ENCODE measurements around the gene PTPN14.

The PTPN14 gene

DNA sequence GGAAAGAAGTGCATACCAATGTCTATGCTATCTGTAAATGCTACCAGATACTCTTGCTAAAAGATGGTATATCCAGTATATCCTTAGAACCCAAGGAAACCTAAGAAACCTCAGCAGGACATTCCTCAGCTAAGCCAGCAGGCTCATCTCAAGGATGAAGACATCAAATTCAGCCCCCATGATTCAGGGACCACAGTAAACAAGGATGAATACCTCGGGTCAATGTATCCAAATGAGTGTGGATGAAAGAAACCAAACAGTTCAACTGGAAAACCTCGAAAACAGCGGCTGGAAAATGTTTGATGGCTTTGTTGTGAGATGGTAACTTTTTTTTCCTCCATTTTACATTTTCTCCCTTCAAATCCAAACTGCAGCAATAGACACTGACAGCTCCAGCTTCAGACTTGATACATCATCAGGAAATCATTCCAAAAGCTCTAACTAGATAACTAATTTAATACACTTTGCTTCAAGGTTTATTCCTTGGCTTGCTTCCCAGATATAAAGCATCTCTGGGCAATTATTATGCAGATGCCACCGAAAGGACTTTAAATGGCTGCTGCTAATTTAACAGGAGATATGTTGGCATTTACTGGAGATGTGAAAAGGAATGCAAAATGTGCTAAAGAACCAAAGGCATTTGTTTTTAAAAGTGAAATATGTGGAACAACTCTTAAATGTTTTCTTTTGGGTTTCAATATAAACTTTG is 196.8 kb downstream of the PTPN14 start:
- DNase-seq: no peak

DNA sequence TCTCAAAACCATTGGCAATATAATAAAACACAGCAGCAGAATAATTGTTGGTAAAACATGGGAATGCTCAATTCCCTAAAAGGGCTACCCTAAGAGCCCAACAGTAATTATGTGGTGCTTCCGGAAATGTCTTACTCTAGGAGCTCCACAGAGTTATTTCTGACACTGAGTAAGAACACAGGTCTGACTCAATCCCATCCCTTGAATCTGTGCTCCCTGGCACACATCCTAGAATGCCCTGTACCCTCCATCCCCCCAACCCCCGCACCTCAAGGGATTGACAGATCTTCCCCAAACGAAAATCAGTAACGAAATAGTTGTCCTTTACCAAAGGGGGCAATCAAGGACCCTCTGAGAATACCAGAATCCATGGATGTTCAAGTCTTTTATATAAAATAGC is 198.6 kb downstream of the PTPN14 start:
- DNase-seq: no peak

DNA sequence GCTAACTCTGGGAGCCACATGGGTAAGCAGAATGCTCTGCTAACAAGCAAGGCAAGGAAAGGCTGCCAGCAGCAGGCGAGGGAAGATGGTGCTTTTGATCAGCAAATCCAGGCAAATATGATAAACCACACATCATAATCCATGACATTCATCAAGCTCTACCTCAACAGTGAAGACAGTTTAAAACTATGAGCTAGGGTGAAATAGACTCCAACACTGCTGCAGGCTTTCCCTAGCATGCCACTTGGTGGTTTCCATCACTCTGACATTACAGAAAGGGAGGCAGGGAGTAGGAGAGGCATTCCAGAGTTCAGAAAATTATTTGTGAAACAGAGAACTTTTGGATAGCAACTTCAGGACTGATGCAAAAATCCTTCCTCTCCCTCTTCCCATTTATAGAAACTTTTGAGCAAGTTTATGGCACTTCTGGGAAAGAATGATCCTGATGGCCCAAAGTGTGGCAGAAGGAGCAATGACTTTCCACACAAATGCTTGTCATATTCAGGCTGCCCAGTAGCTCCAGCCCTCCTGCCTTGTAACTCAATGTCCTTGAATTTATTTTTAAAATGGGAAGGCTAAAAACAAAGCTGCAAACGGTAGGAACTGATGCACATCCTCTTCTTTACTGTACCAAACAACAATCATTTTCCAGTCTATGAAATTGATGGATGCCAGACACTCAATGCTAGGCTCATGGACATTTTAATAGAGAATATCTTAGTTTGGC is 199.7 kb downstream of the PTPN14 start:
- no peak for DNase-seq

DNA sequence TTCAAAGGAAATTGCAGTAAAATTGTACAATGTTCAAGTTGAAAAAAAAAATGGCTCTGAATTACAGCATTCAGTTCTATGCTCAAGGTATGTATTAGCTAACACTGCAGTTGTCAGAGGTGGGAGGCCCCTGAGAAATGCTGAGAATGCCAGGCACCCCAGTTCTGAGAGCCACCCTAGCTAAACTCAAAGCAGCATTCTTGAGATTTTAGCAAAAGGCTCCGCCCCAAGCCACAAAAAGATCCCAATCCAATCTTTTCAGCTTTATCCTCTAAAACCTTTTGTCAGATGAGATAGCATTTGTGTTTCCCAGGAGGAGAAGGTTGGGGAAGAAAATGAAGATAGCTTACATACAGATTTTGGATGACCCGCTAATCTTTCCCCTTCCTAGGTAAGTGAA is 201.6 kb downstream of the PTPN14 start:
- no peak for DNase-seq

DNA sequence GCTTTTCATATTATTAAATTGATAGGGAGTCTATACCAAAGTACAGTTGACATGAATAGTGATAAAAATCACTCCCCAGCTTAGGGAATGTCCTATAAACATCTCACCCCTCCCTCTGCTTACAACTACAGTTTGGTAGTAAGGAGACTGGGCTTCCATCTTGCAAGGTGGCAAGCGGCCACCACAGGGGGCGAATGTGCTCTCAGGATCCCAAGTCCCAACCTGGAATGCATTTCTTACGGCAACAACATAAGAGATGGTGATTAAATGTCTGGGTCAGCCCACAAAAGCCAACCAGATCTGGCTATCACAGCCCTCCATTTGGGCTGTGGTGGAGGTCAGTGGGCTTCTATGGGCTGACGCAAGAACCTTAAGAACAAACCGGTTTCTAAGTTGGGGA is 202.4 kb downstream of the PTPN14 start:
- DNase-seq: no peak

DNA sequence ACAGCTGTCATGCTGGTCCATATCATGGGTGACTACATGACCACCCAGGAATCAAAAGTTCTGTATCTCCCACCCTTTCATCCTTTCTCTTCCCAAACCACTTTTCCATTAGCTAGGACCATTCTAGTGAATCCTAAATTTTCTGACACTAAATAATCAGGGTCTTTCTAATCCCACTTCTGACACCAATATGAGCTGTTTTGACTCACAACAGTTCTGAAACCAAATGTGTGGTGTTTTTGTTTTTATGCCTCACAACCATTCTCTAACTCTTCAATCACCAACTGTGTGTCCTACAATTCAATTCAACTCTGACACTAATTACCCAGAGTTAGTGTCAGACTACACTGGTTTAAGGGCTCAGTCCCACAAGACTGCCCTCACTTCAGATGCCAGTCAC is 206.5 kb downstream of the PTPN14 start:
- no peak for DNase-seq

DNA sequence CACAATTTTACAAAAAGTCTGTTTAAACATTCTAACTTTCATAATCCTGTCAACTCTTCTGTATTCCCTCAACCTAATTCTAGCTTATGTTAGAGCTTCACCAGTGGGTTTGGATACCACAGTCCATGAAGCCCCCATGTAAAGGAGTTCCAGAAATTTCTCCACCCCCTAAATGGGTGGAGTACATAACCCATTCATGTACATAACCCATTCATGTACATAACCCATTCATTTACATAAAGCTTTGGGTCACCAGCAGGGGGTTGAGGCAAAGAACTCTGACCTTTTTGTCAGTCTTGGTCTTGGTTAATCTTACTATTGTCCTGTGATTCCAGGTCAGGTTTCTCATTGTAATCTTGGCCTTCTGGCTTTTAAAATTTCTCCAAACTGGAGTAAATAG is 208.9 kb downstream of the PTPN14 start:
- DNase-seq: no peak

DNA sequence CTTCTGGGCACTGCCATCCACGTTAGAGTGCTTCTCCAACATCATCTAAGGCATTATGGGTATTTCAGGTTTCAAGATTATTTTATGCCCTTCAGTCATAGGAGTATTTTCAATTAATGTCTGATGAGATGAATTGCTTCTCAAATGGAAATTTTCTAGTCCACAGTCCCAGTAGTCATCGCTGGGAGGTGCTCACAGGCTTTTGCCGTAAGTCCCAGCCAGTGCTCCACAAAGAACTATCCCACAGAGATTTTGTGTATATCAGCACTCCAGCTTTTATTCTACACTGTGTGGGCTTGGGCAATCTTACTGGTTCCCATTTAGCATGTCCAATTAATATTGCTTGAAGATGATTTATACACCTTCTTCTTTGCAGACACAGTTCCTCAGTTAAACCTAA is 209.5 kb downstream of the PTPN14 start:
- DNase-seq: no peak

DNA sequence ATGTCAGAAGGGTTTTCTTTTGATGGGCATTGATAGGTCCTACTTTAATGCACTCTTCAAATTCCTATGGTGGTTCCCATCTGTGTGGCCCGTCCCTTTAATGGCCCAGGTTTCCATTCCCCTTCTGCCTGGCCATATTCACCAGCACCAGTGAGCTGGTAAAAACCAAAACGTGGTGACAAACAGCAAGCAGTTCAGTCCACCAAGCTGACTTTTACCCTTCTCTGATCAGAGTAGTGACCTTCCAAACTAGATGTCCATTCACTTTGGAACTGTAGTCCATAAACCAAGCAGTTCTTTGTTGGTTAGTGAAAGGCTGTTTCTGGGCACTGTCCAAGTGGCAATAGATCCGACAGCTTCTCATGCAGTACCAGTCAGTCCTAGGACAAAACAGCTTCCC is 209.9 kb downstream of the PTPN14 start:
- no peak for DNase-seq

DNA sequence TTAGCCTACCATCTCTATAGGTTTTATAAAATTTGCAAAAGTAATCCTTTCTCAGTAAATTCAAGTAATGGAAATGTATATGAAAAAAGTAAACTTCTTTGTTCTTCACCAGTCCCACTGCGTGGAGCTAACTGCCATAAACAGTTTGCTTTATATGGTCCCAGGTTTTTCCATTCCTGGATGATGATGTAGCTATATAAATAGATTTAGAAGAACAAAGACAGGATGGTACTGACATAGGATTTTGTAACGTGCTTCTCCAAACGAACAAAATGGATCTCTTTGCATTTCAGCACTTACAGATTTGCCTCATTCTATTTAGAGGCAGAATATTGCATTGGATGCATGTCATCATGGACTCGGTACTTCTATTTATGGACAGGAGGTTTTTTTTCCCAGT is 213.2 kb downstream of the PTPN14 start:
- no peak for DNase-seq

DNA sequence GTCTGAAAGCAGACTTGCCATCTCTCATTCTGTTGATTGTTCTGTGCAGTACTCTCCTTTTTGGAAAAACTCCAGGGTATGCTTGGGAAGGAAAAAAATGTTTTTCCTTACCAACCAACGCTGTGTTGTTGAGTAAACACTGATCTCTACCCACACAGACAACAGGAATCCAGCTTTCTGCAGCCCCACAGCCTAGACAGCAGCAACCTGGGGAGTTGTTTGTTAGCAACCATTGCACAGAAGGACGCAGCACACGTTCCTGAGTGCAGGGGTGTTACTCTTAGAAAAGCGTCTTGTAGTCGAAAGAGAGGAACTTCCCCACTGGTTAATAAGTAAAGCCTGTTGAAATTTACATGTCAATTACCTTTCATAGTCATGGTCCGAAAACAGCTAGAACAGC is 213.9 kb downstream of the PTPN14 start:
- DNase-seq: no peak

DNA sequence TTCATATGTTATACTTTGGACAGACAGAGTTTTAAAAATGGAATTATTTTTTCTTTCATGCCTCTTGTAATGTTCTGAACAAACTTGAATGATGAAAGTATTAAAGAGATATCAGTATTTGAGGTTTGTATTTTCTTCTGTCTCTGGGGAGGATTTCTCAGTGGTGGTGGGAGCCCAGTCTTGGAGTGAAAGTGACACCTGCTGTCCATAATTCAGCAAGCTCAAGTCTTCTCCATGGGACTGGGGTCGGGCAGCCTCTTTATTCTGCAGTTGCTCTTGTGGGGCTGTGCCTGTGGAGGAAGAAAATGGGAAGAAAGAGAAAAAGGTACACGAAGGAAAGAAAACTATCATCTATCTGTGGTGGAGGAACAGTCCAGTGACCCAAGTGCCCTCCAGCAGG is 214.4 kb downstream of the PTPN14 start:
- DNase-seq: no peak

DNA sequence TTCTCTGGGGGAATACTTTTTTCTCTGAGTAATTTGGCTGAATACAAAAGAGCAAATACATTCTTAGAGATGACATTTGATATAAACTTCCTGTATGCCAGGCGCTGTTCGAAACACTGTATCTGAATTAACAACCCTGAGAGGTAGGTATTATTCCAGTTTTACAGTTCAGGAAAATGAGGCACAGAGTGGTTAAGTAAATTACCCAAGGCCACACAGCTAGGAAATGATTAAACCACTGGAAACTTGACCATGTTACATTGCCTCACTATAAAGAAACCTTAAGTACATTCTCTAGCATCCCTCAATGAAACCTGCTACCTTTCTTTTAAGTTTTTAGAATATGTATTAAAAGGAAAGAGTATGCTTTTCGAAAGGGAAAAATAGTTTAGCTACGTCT is 215.8 kb downstream of the PTPN14 start:
- DNase-seq: no peak

DNA sequence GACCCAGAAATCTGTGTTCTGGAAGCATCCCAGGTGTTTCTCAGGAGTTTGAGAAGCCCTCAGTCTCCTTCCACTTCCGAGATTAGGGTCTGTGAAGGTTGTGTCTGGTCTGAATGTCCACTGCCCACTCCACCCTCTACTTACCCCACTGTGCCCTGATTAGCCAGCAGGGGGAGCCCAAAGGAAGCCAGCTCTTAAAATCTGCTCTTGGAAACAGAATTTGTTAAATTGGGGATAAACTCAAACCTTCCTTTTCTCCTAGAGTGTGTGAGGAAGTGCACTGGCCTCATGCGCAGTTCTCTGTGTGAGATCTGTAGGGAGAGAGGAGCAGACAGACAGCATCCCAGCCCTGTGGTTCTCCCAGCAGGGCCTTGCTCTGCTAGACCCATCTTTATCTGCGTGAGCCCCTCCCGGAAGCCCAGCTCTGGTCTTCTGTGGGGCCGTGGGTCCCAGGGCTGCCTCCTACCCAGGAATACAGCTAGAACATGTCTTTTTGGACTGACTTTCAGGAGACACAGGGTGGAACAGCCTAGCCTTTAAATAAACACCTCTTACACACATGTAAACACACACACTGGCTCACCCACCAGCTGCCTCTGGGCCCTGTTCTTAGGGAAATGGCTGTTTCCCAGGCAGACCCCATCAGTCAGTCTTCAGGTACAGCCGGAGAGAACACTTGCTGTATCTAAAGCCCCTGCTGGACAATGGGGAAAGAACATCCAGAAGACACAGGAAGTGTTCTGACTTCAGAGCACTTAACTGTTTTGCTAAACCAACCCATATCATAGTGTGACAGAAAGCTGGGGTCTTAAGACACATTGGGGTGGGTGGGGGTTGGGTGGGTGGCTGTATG is 218.2 kb downstream of the PTPN14 start:
- DNase-seq: peak; percentile 14 to 26

DNA sequence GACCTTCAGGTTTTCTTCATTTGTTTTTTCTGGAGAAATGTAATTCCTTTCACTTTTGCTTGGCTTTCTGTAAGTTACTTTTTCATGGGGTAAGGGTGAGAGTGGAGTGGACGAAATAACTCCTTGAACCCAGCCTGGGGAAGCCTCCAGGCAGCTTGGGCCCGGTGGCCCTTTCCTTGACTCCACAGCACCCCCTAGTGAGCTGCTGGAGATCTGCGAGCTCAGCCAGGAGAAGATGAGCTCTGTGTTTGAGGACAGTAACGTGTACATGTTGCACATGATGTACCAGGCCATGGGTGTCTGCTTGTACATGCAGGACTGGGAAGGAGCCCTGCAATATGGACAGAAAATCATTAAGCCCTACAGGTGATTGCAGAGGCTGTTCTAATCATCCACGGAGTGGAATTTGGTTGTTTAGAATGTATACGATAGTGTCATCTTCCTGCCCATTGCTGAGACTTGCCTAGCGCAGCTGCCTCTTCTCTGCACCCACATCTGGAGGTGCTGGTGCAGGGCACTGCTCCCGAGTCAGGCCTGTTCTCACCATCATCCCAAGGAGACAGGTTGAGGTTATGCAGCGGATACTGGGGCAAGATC is 219.5 kb downstream of the PTPN14 start:
- DNase-seq: peak; percentile 41 to 52

DNA sequence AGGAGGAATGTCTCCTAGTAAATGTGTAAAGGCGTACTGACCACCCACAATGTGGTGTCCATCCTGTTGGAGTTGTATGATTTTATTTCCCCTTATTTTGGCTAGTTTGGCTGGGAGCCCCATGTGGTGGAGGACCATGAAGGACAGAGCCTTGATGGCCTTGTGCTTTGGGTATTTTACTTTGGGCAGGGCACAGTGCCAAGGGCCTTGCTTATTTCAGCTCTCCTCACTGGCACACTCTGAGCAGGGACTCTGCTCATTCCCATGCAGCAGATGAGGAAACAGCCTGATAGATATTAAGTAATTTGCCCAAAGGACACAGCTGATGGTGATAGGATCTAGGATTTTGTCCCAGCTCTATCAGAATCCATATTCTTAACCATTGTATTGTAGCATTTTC is 220.2 kb downstream of the PTPN14 start:
- no peak for DNase-seq

DNA sequence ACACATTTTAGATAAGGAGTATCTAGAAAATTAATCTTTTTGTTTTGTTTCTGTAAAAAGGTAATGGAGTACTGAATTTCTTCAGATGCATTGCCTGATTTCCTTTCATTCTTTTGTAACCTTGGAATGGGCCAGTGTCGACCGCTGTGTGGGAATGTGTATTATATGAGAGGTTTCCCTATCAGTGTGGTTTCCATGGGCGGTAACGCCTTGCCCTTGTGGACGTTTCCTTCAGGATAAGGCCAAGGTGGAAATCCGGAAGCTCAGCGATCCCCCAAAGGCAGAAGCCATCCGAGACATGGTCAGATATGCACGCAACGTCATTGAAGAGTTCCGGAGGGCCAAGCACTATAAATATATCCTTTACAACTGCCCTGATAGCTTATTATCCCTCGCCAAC is 220.7 kb downstream of the PTPN14 start:
- DNase-seq: no peak

DNA sequence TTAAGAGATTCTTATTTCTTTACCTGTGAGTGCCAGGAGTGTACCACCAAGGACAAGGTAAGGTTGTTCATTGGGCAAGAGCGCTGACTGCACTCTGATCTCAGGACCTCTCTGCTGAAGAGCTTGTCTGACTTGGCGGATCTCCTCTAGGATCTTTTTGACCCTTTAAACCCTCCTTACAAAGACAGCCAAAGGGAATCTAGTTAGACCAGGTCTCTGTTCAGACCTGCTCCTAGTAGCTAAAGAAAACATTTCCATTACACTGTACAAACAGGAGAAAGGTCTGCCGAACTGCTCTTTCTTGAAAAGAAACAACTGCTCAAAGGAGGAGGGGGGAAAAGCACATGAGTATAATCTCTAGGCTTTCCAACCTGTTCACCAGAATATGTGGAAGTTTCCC is 221.2 kb downstream of the PTPN14 start:
- DNase-seq: no peak

DNA sequence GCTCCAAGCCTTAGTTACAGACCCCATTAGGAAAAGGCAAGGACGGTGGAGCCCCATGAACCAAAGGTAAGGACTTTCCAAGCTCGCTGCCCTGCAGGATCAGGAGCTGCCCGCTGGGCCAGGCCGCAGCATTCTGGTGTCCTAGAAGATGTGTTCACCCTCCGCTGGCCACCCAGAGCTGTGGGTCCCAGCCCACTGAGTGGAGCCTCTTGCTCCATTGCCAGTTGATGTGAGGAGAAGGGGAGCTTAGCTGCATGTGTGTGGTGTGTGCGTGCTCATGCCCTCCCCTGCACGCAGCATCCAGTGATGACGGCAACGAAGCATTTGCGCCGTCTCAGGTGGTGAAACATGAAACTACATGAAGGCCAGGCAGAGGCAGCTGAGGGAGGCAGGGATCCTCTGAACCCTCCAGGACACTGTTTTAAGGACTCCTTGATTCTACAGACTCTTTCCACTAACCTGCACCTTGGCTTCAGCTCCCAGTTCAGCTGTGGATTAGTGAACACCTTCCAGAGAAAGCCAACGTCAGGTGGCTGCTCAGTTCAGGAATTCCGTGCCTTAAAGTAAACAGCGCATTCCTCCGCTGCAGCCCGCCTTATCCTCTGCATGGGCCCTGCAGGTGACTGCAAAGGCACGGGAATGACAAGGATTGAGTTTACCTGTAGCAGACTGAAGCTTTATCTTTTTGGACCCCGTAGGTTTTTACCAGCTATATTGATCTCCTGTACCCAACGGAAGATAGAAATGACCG is 221.8 kb downstream of the PTPN14 start:
- DNase-seq: no peak

DNA sequence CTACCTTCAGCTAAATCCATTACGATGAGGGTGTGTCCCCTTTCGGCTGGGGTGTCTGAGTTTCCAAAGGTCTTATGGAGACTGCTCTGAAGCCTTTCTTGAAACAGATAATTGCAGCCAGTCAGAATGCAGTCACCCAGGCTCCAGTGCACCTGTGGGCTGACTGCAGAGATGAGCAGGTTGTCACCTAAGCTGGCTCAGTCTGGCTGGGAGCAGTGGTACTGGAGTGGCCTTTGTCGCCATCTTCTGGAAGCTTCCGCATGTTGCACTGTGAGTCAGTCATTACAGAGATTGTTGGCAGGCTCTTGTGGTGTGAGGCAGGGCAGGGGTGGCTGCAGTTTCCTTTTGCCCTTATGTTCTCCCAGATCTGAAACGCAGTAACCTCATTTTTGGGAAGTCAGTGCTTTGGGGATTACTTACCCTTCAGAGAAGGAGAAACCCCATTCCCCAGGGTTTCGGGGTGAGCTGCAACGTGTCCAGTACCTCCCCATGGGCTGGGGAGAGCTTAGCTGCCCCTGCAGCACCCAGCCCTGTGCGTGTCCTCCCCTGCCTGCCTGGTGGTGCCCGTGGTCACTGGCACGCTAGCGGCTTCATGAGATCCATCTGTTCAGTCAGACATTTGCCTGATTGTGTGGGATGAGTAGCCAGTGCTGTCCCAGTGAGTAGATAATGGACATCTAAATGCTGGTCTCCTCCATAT is 222.5 kb downstream of the PTPN14 start:
- peak; percentile 58 to 60 for DNase-seq

DNA sequence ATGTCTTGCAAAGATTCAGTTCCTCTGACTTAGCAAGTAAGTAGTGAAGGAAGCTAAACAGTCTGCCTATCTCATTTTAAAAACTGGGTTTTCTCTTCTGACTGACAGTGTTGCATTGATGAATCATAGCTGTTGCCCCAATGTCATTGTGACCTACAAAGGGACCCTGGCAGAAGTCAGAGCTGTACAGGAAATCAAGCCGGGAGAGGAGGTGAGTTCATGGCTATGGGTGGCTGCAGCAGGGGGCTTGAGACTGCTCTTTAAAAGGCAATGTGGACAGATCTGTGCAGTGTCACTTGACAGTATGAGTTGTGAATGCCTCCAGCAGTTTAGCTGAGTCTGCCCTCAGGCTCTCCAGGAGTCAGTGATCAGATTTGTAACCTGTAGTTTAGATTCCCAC is 223.9 kb downstream of the PTPN14 start:
- DNase-seq: no peak

DNA sequence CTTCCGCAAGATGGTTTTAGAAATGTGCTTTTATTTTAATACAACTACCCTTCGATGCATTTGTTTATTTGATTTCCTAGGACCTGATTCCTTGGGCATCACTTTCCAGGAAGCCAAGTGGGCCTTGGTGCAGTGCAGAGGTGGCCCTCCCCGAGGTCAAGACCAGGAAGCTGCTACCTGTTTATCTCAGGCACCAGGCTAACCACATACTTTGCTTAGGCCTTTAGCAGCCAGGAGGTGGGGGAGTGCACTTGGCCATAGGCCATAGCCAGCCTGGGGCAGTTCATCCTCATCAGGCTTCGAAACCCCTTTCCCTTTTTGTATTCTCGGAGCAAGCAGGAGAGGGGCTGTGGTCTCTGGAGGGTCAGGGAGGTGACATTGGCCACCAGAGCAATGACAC is 225.0 kb downstream of the PTPN14 start:
- DNase-seq: no peak
